Activated naive CD4-positive, alpha-beta T cell treated with anti-CD3 and anti-CD28 coated beads for 36 hours (primary cell): ENCODE results near the gene ARL5A. TPM values are rescaled to one million over a fixed set of nuclear protein-coding genes. Genes with fewer than 3 reads are reported as not detected.

Source experiments
- CTCF ChIA-PET: fragments of 350-600 bp; sonication (Branson Sonifier 250); formaldehyde crosslinking; loops from one replicate; lab custom pipeline; 2021; ENCODE audit warnings: antibody characterized with exemption; lab: Charles Lee
- DNase-seq: peaks from one replicate; pipeline ENCODE4 v3.0.0-alpha.2; 2020
- H3K27ac Mint-ChIP-seq: one replicate; pipeline ENCODE4 v1.8.0; 2021; ENCODE audit warnings: mild to moderate bottlenecking, mixed read lengths
- H3K27me3 Mint-ChIP-seq: one replicate; pipeline ENCODE4 v1.8.0; 2021; ENCODE audit warnings: low read depth, mixed read lengths
- H3K36me3 Mint-ChIP-seq: one replicate; pipeline ENCODE4 v1.8.0; 2021; ENCODE audit warnings: low read depth, mixed read lengths
- H3K4me1 Mint-ChIP-seq: one replicate; pipeline ENCODE4 v1.8.0; 2021; ENCODE audit warnings: low read depth, mixed read lengths
- H3K4me3 Mint-ChIP-seq: one replicate; pipeline ENCODE4 v1.8.0; 2021; ENCODE audit warnings: mild to moderate bottlenecking, moderate library complexity, mixed read lengths
- H3K9me3 Mint-ChIP-seq: one replicate; pipeline ENCODE4 v1.8.0; 2021; ENCODE audit warnings: mixed read lengths
- intact Hi-C: fragments of 100-400 bp; cut with micrococcal nuclease; formaldehyde crosslinking; loops from one replicate; pipeline ENCODE4 v1.15.1; 2023
- total RNA-seq, 2 experiments: library from RNA; stranded (reverse); gene quantifications; one replicate each; pipeline ENCODE4 v1.2.3, GENCODE V29; 2021

The ARL5A gene
- total RNA-seq, 2 experiments from 2014 or later: 40.6 to 43.7 TPM

DNA sequence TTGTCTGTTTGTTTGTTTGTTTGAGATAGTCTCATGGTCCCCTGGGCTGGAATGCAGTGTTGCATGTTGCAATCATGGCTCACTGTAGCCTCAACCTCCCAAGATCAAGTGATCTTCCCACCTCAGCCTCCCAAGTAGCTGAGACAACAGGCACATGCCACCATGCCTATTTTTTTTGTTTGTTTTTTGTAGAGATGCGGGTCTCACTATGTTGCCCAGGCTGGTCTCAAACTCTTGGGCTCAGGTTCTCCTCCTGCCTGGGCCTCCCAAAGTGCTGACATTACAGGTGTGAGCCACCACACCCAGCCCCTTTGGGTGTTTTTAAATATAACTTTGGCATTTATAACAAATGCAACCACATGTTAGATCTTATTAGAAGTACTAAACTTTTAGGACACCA is 37.5 kb downstream of the ARL5A start:
- no peak for DNase-seq
- Mint-ChIP-seq H3K27me3 (no peaks in the 10 kb centered on the region), H3K4me3 (no peak overlapping the region), H3K4me1 (no peaks in the 10 kb centered on the region), H3K27ac (no peak overlapping the region), H3K36me3 (peaks cover 18% of the 10 kb centered on the region), H3K9me3 (no peaks in the 10 kb centered on the region)
- intact Hi-C loops: no loop called here
- CTCF ChIA-PET: interaction anchor here (1.3 kb wide), 1 partner anchor 16 kb away, joined by 3 read pairs; no protein-coding TSS in a partner anchor

DNA sequence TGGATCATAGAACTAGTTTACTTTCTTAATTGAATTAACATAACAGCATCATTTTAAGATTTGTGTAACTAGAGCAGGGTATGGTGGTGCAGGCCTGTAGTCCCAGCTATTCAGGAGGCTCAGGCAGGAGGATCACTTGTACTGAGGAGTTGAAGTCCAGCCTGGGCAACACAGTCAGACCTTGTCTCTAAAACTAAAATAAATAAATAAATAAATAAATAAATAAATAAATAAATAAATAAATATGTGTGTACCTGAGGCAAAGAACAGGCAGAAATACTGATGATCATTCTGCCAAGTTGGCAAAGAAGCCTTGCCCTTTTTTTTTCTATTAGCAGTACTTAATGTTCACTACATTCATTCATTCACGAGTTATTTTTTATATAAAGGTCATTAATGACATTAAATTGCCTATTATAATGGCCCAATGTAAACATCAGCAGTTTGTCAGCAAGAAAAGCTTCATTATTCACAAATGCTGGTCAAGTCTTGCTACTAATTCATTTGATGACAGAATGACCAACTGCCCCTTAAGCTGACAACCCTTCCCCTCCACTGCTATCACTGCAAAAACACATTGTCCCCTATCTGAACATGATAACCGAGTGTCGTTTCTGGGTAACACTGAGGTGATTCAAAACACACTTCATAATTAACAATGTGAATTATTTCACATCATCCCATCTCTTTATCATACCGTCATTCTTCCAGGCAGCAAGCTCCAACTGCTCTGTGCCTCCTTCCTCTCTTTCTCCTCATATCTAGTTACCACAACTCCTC is 39.0 kb downstream of the ARL5A start:
- intact Hi-C loops: no loop called here
- no peak overlapping the region for H3K27ac Mint-ChIP-seq
- no peaks in the 10 kb centered on the region for H3K27me3 Mint-ChIP-seq
- CTCF ChIA-PET: interaction anchor here (0.6 kb wide), 1 partner anchor 10 kb away, joined by 6 read pairs; no protein-coding TSS in a partner anchor
- no peak for DNase-seq
- H3K36me3 Mint-ChIP-seq: peaks cover 23% of the 10 kb centered on the region
- H3K4me3 Mint-ChIP-seq: no peak overlapping the region
- H3K4me1 Mint-ChIP-seq: no peaks in the 10 kb centered on the region
- no peaks in the 10 kb centered on the region for H3K9me3 Mint-ChIP-seq

DNA sequence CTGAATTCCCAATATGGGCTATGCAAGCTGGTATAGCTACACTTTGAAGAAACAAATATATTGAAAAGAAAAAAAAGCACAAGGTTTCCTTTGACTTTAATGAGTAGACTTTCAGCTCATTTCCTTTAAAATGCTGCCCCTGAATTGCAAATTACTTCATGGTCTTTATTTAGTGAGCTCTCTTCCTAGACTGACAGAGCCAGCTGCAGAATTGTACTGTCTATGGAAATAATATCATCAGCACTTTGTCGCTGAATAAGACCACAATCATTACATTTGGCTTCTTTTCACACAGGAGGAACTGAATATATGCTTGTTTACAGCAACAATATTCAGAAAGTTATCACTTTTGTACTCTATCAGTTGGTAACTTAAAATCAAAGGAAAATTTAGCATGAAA is 41.7 kb downstream of the ARL5A start:
- no peaks in the 10 kb centered on the region for H3K4me1 Mint-ChIP-seq
- no peaks in the 10 kb centered on the region for H3K27me3 Mint-ChIP-seq
- no peak overlapping the region for H3K27ac Mint-ChIP-seq
- CTCF ChIA-PET: no interaction called here
- H3K4me3 Mint-ChIP-seq: no peak overlapping the region
- peaks cover 31% of the 10 kb centered on the region for H3K36me3 Mint-ChIP-seq
- DNase-seq: no peak
- intact Hi-C loops: no loop called here
- no peaks in the 10 kb centered on the region for H3K9me3 Mint-ChIP-seq

DNA sequence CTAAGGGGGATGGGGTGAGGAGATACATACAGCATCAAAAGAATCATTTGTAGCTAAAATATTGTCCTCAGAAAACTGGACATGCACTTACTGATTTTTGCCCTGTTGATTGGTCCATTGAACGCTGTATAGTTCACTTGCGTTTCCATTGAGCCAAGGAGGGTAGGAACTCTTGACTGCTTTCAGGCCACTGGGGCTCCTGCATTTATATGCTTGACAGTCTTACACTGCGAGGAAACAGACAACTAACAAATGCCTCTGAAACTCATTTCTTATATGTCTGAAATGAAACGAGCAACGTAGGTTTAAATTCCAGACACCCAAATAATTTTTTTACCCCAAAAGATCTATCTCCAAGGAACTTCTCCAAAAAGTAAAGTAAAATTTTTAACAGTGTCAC is 42.1 kb downstream of the ARL5A start:
- CTCF ChIA-PET: no interaction called here
- H3K27ac Mint-ChIP-seq: no peak overlapping the region
- no peaks in the 10 kb centered on the region for H3K4me1 Mint-ChIP-seq
- H3K36me3 Mint-ChIP-seq: peaks cover 32% of the 10 kb centered on the region
- no peaks in the 10 kb centered on the region for H3K9me3 Mint-ChIP-seq
- no peak overlapping the region for H3K4me3 Mint-ChIP-seq
- no peak for DNase-seq
- H3K27me3 Mint-ChIP-seq: no peaks in the 10 kb centered on the region
- intact Hi-C loops: no loop called here

DNA sequence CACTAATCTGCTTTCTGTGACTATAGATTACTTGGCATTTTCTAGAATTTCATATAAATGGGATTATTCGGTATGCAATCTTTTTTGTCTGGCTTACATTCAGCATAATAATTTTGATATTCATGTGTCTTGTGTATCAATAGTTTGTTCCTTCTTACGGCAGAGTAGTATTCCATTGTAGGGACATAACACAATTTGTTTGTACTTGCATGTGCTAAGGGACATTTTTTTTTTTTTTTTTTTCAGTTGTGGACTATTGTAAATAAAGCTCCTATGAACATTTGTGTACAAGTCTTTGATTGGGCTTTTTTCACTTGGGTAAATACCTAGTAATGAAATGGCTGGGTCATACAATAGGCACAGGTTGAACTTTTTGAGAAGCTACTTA is 45.1 kb downstream of the ARL5A start:
- Mint-ChIP-seq H3K27ac (no peak overlapping the region), H3K4me1 (no peaks in the 10 kb centered on the region), H3K4me3 (no peak overlapping the region), H3K9me3 (peaks cover 2% of the 10 kb centered on the region), H3K36me3 (peaks cover 45% of the 10 kb centered on the region), H3K27me3 (no peaks in the 10 kb centered on the region)
- DNase-seq: no peak
- intact Hi-C loops: no loop called here
- CTCF ChIA-PET: no interaction called here

DNA sequence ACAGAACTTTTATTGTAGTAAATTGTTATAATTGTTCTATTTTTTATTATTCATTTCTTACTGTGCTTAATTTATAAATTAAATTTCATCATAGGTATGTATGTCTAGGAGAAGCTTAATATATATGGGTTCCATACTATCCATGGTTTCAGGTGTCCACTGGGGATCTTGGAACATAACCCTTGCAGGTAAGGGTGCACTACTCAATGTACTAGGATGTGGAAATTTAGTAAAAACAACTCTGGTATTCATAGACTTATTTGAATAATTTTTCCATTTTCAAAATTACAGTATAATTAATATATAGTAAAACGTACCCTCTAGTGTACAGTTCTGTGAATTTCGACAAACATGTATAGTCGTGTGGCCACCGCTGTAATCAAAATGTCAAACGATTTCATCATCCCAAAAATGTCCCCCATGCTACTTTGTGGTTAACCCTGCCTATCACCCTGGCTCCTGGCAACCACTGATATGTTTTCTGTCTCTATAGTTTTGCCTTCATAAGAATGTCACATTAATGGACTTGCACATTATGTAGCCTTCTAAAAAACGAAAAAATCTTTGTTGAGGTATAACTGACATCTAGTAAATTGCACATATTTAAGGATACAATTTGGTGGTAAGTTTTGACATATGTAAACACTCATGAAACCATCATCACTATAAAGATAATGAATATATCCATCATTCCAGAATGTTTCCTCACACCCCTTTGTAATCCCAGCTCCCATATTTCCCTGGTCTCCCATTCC is 45.7 kb downstream of the ARL5A start:
- H3K4me1 Mint-ChIP-seq: no peaks in the 10 kb centered on the region
- no peaks in the 10 kb centered on the region for H3K27me3 Mint-ChIP-seq
- intact Hi-C loops: no loop called here
- no peak overlapping the region for H3K27ac Mint-ChIP-seq
- peaks cover 46% of the 10 kb centered on the region for H3K36me3 Mint-ChIP-seq
- H3K4me3 Mint-ChIP-seq: no peak overlapping the region
- no peak for DNase-seq
- H3K9me3 Mint-ChIP-seq: peaks cover 2% of the 10 kb centered on the region
- CTCF ChIA-PET: no interaction called here

DNA sequence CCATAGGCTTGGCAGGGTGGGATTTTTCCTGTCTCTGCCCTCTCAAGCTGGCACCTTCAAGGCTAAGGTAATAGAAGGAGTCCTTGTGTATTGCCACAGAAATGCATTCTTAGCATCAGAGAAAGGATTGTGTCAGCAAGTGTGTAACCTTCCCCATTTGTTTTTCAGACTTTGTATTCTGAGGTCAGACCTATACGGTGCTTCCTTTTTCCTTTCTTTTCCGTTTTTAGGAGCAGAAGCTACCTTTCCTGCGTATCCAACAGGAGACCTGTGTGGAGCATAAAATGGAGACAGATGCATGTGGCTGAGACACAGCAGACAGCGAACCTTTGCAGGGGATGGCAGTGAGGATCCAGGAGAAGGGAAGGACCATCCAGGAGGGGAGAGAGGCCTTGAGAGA is 46.6 kb downstream of the ARL5A start:
- intact Hi-C loops: no loop called here
- H3K9me3 Mint-ChIP-seq: peaks cover 2% of the 10 kb centered on the region
- peaks cover 54% of the 10 kb centered on the region for H3K36me3 Mint-ChIP-seq
- no peak overlapping the region for H3K27ac Mint-ChIP-seq
- no peak overlapping the region for H3K4me3 Mint-ChIP-seq
- no peaks in the 10 kb centered on the region for H3K4me1 Mint-ChIP-seq
- DNase-seq: no peak
- no peaks in the 10 kb centered on the region for H3K27me3 Mint-ChIP-seq
- CTCF ChIA-PET: no interaction called here

DNA sequence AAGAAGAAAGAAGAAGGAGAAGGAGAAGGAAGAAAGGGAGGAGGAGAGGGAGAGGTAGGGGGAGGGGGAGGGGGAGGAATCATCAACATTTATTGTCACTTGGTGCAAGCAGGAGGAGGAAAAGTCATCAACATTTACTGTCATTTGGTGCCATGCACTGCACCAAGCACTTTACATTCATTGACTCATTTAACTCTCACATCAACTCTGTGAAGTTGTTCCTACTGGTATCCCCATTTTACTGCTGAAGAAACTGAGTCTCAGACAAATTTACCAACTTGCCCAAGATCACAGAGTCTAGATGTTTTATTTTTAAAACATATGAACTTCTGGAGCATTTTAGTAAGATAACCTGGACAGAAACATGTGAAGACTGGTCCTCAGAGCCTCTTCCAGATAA is 47.3 kb downstream of the ARL5A start:
- H3K4me1 Mint-ChIP-seq: no peaks in the 10 kb centered on the region
- DNase-seq: no peak
- CTCF ChIA-PET: no interaction called here
- no peak overlapping the region for H3K4me3 Mint-ChIP-seq
- intact Hi-C loops: no loop called here
- peaks cover 60% of the 10 kb centered on the region for H3K36me3 Mint-ChIP-seq
- peaks cover 2% of the 10 kb centered on the region for H3K9me3 Mint-ChIP-seq
- no peak overlapping the region for H3K27ac Mint-ChIP-seq
- no peaks in the 10 kb centered on the region for H3K27me3 Mint-ChIP-seq

DNA sequence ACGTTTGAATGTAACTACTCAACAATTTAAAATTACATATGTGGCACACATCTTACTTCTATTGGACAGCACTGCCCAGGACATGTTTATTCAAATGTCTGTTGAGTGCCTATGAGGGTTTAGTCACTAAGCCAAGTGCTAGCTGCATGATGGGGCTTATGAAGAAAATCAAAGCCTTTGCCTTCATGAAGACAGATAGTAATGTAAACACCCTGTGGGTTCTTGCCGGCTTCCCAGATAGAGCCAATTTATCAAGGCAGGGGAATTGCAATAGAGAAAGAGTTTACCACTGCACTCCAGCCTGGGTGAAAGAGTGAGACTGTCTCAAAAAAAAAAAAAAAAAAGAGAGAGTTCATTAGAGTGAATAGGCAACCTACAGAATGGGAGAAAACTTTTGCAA is 50.3 kb downstream of the ARL5A start:
- H3K4me1 Mint-ChIP-seq: peaks cover 4% of the 10 kb centered on the region
- no peak overlapping the region for H3K27ac Mint-ChIP-seq
- CTCF ChIA-PET: no interaction called here
- no peaks in the 10 kb centered on the region for H3K27me3 Mint-ChIP-seq
- H3K9me3 Mint-ChIP-seq: peaks cover 2% of the 10 kb centered on the region
- H3K4me3 Mint-ChIP-seq: no peak overlapping the region
- no peak for DNase-seq
- peaks cover 47% of the 10 kb centered on the region for H3K36me3 Mint-ChIP-seq
- intact Hi-C loops: no loop called here

DNA sequence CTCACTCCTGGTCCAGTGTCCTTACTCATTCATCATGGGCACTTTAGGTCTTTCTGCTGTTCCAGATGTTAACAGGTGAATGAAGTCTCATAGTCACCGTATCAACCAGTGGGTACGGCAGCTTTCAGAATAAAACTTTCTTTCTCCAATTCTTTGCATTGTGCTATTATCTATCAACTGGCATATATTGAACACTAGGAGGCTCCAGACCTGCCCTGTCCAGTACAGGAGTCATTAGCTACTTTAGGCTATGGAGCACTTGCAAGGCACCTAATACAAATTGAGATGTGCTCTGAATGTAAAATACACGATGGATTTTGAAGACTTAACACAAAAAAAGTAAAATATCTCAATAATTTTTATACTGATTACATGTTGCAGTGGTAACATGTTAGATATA is 50.7 kb downstream of the ARL5A start:
- Mint-ChIP-seq H3K4me3 (no peak overlapping the region), H3K27me3 (no peaks in the 10 kb centered on the region), H3K27ac (no peak overlapping the region), H3K4me1 (peaks cover 4% of the 10 kb centered on the region), H3K9me3 (peaks cover 2% of the 10 kb centered on the region), H3K36me3 (peaks cover 44% of the 10 kb centered on the region)
- no peak for DNase-seq
- CTCF ChIA-PET: interaction anchor here (0.8 kb wide), 1 partner anchor 29 kb away, joined by 3 read pairs; no protein-coding TSS in a partner anchor
- intact Hi-C loops: no loop called here

DNA sequence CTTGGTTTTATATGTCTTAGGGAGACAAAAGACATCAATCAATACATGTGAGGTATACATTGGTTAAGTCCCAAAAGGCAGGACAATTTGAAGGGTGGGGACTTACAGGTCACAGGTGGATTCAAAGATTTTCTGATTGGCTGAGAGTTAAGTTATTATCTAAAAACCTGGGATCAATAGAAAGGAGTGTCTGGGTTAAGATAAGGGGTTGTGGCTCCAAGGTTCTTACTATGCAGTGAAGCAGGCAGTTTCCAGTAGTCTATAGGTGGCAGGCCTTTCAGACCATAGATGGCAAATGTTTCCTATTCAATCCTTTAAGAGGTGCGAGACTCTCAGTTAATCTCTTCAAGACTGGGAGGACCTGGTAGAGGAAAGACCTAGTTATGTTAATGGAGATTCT is 51.9 kb downstream of the ARL5A start:
- intact Hi-C loops: no loop called here
- Mint-ChIP-seq H3K36me3 (peaks cover 39% of the 10 kb centered on the region), H3K4me3 (no peak overlapping the region), H3K9me3 (peaks cover 2% of the 10 kb centered on the region), H3K27me3 (no peaks in the 10 kb centered on the region), H3K4me1 (peaks cover 4% of the 10 kb centered on the region), H3K27ac (no peak overlapping the region)
- CTCF ChIA-PET: no interaction called here
- DNase-seq: no peak

DNA sequence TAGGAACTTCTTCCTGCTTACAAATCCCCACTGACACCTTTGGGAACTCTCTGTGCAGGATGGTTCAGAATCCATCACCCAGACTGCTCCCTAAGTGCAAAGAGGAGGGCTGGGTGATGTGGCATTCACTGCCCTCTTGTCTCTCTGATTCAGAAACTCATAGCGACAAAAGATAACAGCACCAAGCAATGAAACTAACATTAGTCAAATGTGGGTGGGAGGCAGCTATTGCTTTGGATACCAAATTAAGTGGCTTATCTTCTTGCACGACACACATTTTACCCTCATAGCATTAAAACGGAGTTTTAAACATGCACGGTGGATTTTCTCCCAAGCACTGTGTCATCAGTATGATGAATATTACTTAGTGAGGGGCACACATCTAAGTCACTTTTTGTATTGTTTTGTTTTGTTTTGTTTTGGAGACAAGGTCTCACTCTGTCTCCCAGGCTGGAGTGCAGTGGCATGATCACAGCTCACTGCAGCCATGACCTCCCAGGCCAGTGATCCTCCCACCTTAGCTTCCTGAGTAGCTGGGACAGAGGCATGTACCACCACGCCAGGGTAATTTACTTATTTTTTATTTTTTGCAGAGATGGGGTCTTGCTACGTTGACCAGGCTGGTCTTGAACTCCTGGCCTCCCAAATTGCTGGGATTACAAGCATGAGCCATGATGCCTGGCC is 53.0 kb downstream of the ARL5A start:
- CTCF ChIA-PET: interaction anchor here (0.5 kb wide), 1 partner anchor 10 kb away, joined by 3 read pairs; no protein-coding TSS in a partner anchor
- Mint-ChIP-seq H3K27me3 (no peaks in the 10 kb centered on the region), H3K4me1 (peaks cover 4% of the 10 kb centered on the region), H3K4me3 (no peak overlapping the region), H3K9me3 (peaks cover 2% of the 10 kb centered on the region), H3K36me3 (peaks cover 37% of the 10 kb centered on the region), H3K27ac (no peak overlapping the region)
- intact Hi-C loops: no loop called here
- no peak for DNase-seq
